Measurements from ENCODE around the gene OGFOD1.

Gene OGFOD1

GRCh38 chr16:56469748-56470147 lies 18.4 kb downstream of the OGFOD1 start:
- Histone ChIP-seq H3K27ac (ENCODE audit: low read length) (no peak overlapping the region), H3K9me3 (ENCODE audit: insufficient read depth, low read depth, low read length) (no peaks in the 10 kb centered on the region), H3K9ac (ENCODE audit: low read depth, low read length) (no peak overlapping the region), H3K4me1 (ENCODE audit: insufficient read depth, low read length) (peaks cover under 1% of the 10 kb centered on the region; the same call in 1 of the 2 replicates), H3K27me3 (ENCODE audit: insufficient read depth, low read length) (no peaks in the 10 kb centered on the region), H3K4me3 (ENCODE audit: low read length) (no peak overlapping the region), H3K36me3 (ENCODE audit: insufficient read depth, low read depth, low read length) (peaks cover 96% of the 10 kb centered on the region)

DNA sequence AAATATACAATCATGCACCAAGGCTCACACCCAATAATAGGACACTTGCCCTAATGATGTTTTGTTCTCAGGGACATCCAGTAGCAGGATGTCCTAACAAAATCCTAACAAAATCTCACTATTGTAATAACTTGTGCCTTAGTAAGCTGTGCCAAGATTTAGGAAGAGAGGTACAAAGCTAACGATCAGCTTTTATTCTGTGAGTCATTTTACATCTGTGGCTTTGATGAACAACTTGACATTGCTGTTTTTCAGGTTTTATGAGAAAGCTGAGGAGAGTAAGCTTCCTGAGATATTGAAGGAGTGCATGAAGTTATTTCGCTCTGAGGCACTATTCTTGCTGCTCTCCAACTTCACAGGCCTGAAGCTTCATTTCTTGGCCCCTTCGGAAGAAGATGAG lies 18.9 kb downstream of the OGFOD1 start:
- Histone ChIP-seq H3K9ac (ENCODE audit: low read depth, low read length) (no peak overlapping the region), H3K9me3 (ENCODE audit: insufficient read depth, low read depth, low read length) (no peaks in the 10 kb centered on the region), H3K27me3 (ENCODE audit: insufficient read depth, low read length) (no peaks in the 10 kb centered on the region), H3K36me3 (ENCODE audit: insufficient read depth, low read depth, low read length) (peaks cover 99% of the 10 kb centered on the region), H3K4me3 (ENCODE audit: low read length) (no peak overlapping the region), H3K4me1 (ENCODE audit: insufficient read depth, low read length) (peaks cover 4% of the 10 kb centered on the region; the same call in 1 of the 2 replicates), H3K27ac (ENCODE audit: low read length) (no peak overlapping the region)

- H3K27me3 ChIP-seq (ENCODE audit: insufficient read depth, low read length) = no peaks in the 10 kb centered on the region
- H3K4me3 ChIP-seq (ENCODE audit: low read length) = no peak overlapping the region
- no peak overlapping the region for H3K9ac ChIP-seq (ENCODE audit: low read depth, low read length)
- H3K9me3 ChIP-seq (ENCODE audit: insufficient read depth, low read depth, low read length) = no peaks in the 10 kb centered on the region
- peaks cover 4% of the 10 kb centered on the region; the same call in 1 of the 2 replicates for H3K4me1 ChIP-seq (ENCODE audit: insufficient read depth, low read length)
- peaks cover 99% of the 10 kb centered on the region for H3K36me3 ChIP-seq (ENCODE audit: insufficient read depth, low read depth, low read length)
- no peak overlapping the region for H3K27ac ChIP-seq (ENCODE audit: low read length)
These were observed 19.3 kb downstream of the OGFOD1 start for GRCh38 chr16:56470666-56471065.

DNA sequence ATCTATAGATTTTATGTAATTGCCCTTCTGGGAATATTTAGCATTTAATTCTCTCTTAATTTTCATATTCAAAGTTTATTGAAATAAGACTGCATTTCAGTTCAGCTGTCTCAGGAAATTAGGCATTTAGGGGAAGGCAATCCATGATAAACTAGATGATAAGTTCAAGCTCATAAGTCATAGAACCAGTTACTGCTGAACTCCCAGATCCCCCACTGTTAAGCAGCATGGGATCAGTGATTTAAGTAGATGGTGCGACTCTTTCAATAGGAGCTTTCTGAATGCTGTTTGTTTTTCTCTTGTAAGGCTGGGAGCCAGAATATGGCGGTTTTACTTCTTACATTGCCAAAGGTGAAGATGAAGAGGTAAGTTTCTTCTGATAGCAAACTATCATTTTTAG lies 23.8 kb downstream of the OGFOD1 start:
- Histone ChIP-seq H3K4me1 (ENCODE audit: insufficient read depth, low read length) (peaks cover 4% of the 10 kb centered on the region; the same call in 1 of the 2 replicates), H3K9ac (ENCODE audit: low read depth, low read length) (no peak overlapping the region), H3K4me3 (ENCODE audit: low read length) (no peak overlapping the region), H3K27me3 (ENCODE audit: insufficient read depth, low read length) (no peaks in the 10 kb centered on the region), H3K36me3 (ENCODE audit: insufficient read depth, low read depth, low read length) (peaks cover 93% of the 10 kb centered on the region), H3K27ac (ENCODE audit: low read length) (no peak overlapping the region), H3K9me3 (ENCODE audit: insufficient read depth, low read depth, low read length) (no peaks in the 10 kb centered on the region)

- H3K27me3 ChIP-seq (ENCODE audit: insufficient read depth, low read length) = no peaks in the 10 kb centered on the region
- H3K4me3 ChIP-seq (ENCODE audit: low read length) = no peak overlapping the region
- no peaks in the 10 kb centered on the region for H3K9me3 ChIP-seq (ENCODE audit: insufficient read depth, low read depth, low read length)
- peaks cover 72% of the 10 kb centered on the region for H3K36me3 ChIP-seq (ENCODE audit: insufficient read depth, low read depth, low read length)
- peaks cover 4% of the 10 kb centered on the region; the same call in 1 of the 2 replicates for H3K4me1 ChIP-seq (ENCODE audit: insufficient read depth, low read length)
- H3K27ac ChIP-seq (ENCODE audit: low read length) = no peak overlapping the region
- no peak overlapping the region for H3K9ac ChIP-seq (ENCODE audit: low read depth, low read length)
These were observed 25.9 kb downstream of the OGFOD1 start for GRCh38 chr16:56477096-56477878.

- Histone ChIP-seq H3K27ac (ENCODE audit: low read length) (no peak overlapping the region), H3K9me3 (ENCODE audit: insufficient read depth, low read depth, low read length) (no peaks in the 10 kb centered on the region), H3K27me3 (ENCODE audit: insufficient read depth, low read length) (no peaks in the 10 kb centered on the region), H3K4me3 (ENCODE audit: low read length) (no peak overlapping the region), H3K36me3 (ENCODE audit: insufficient read depth, low read depth, low read length) (peaks cover 60% of the 10 kb centered on the region), H3K9ac (ENCODE audit: low read depth, low read length) (no peak overlapping the region), H3K4me1 (ENCODE audit: insufficient read depth, low read length) (peaks cover 4% of the 10 kb centered on the region; the same call in 1 of the 2 replicates)
These were observed 27.1 kb downstream of the OGFOD1 start for GRCh38 chr16:56478281-56479049.

DNA sequence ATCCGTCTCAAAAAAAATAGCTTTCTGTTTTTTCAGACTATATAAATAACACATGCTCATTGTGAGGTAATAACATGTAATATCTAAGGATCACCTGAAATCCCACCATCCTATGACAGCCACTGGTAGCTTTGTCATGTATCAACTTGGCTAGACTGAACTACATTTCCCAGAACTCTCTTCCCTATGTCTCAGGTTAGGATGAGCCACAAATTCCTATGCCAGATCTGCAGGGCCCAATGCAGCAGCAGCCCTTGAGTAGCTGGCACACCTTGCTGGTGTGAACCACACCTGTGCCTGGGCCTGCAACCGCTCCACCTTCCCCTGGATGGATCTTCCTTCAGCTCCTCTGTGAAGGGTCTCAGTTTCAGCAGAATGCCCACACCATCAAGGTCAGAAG lies 28.1 kb downstream of the OGFOD1 start:
- Histone ChIP-seq H3K4me1 (ENCODE audit: insufficient read depth, low read length) (peaks cover 4% of the 10 kb centered on the region; the same call in 1 of the 2 replicates), H3K9me3 (ENCODE audit: insufficient read depth, low read depth, low read length) (no peaks in the 10 kb centered on the region), H3K9ac (ENCODE audit: low read depth, low read length) (no peak overlapping the region), H3K27me3 (ENCODE audit: insufficient read depth, low read length) (no peaks in the 10 kb centered on the region), H3K36me3 (ENCODE audit: insufficient read depth, low read depth, low read length) (peaks cover 50% of the 10 kb centered on the region), H3K4me3 (ENCODE audit: low read length) (no peak overlapping the region), H3K27ac (ENCODE audit: low read length) (no peak overlapping the region)

- Histone ChIP-seq H3K9ac (ENCODE audit: low read depth, low read length) (no peak overlapping the region), H3K4me3 (ENCODE audit: low read length) (no peak overlapping the region), H3K4me1 (ENCODE audit: insufficient read depth, low read length) (no peaks in the 10 kb centered on the region), H3K36me3 (ENCODE audit: insufficient read depth, low read depth, low read length) (peaks cover 36% of the 10 kb centered on the region), H3K27ac (ENCODE audit: low read length) (no peak overlapping the region), H3K9me3 (ENCODE audit: insufficient read depth, low read depth, low read length) (no peaks in the 10 kb centered on the region), H3K27me3 (ENCODE audit: insufficient read depth, low read length) (no peaks in the 10 kb centered on the region)
These were observed 29.6 kb downstream of the OGFOD1 start for GRCh38 chr16:56480776-56481467.

- Histone ChIP-seq H3K9ac (ENCODE audit: low read depth, low read length) (no peak overlapping the region), H3K36me3 (ENCODE audit: insufficient read depth, low read depth, low read length) (peaks cover 29% of the 10 kb centered on the region), H3K27me3 (ENCODE audit: insufficient read depth, low read length) (no peaks in the 10 kb centered on the region), H3K4me3 (ENCODE audit: low read length) (no peak overlapping the region), H3K27ac (ENCODE audit: low read length) (no peak overlapping the region), H3K4me1 (ENCODE audit: insufficient read depth, low read length) (no peaks in the 10 kb centered on the region), H3K9me3 (ENCODE audit: insufficient read depth, low read depth, low read length) (no peaks in the 10 kb centered on the region)
These were observed 30.2 kb downstream of the OGFOD1 start for GRCh38 chr16:56481468-56482122.

DNA sequence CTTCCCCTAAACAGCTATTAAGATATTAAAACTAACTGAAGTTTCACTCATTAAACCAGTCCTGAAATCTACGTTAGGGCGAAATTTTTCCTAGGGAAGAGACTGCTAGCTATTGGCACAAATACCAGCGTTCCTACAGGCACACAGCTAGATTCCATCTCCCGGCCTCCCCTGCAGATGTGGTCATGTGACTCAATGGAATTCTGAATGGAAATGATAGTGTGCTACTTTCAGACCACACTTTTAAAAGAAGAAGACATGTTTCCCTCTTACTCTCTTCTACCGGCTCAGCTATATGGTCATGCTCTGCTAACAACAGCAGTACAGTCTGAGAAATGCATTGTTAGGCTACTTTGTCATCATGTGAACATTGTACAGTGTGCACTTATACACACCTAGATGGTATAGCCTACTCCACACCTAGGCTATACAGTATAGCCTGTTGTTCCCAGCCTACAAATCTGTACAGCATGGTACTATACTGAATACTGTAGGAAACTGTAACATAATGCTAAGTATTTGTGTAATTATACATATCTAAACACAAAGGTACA lies 31.4 kb downstream of the OGFOD1 start:
- Histone ChIP-seq H3K9me3 (ENCODE audit: insufficient read depth, low read depth, low read length) (no peaks in the 10 kb centered on the region), H3K27ac (ENCODE audit: low read length) (no peak overlapping the region), H3K9ac (ENCODE audit: low read depth, low read length) (no peak overlapping the region), H3K27me3 (ENCODE audit: insufficient read depth, low read length) (no peaks in the 10 kb centered on the region), H3K4me1 (ENCODE audit: insufficient read depth, low read length) (no peaks in the 10 kb centered on the region), H3K4me3 (ENCODE audit: low read length) (no peak overlapping the region), H3K36me3 (ENCODE audit: insufficient read depth, low read depth, low read length) (peaks cover 17% of the 10 kb centered on the region)

GRCh38 chr16:56483394-56483793 lies 32.0 kb downstream of the OGFOD1 start:
- no peaks in the 10 kb centered on the region for H3K9me3 ChIP-seq (ENCODE audit: insufficient read depth, low read depth, low read length)
- no peak overlapping the region for H3K9ac ChIP-seq (ENCODE audit: low read depth, low read length)
- no peaks in the 10 kb centered on the region for H3K27me3 ChIP-seq (ENCODE audit: insufficient read depth, low read length)
- peaks cover 13% of the 10 kb centered on the region for H3K36me3 ChIP-seq (ENCODE audit: insufficient read depth, low read depth, low read length)
- no peak overlapping the region for H3K27ac ChIP-seq (ENCODE audit: low read length)
- no peak overlapping the region for H3K4me3 ChIP-seq (ENCODE audit: low read length)
- no peaks in the 10 kb centered on the region for H3K4me1 ChIP-seq (ENCODE audit: insufficient read depth, low read length)

Measured in iPS-20b (cell line).